CD14-positive monocyte (primary cell): ENCODE data around the gene GALNT17. TPM values are rescaled to one million over a fixed set of nuclear protein-coding genes. Genes with fewer than 3 reads are reported as not detected.

Experiments used
- DNase-seq, 3 donors: peaks; one replicate each; pipeline ENCODE4 v3.0.0-alpha.2; 2011 to 2022
- H2AFZ ChIP-seq: 2 replicates; pipeline ENCODE4 v1.6.0; 2012; ENCODE audit warnings: mild to moderate bottlenecking, low read depth, low read length, inconsistent platforms; ENCODE audit not compliant: insufficient read depth, poor library complexity, severe bottlenecking
- H3K27ac ChIP-seq, 2 donors: 1 replicate in 1 of 2; 2 replicates in 1 of 2; pipeline ENCODE4 v1.5.1; 2012 to 2013; ENCODE audit warnings: low read length in 2 of 2, control low read depth in 1 of 2, inconsistent platforms in 1 of 2, low read depth in 1 of 2, mild to moderate bottlenecking in 1 of 2
- H3K27me3 ChIP-seq, 2 donors: one replicate each; pipeline versions ENCODE4 v1.6.0 to v1.6.1; 2011 to 2013; ENCODE audit warnings: low read length in 2 of 2; ENCODE audit not compliant: control insufficient read depth in 2 of 2, insufficient read depth in 2 of 2
- H3K36me3 ChIP-seq, 2 donors: replicated peaks in 1 of 2; 1 replicate in 1 of 2; 2 replicates in 1 of 2; pipeline versions ENCODE4 v1.5.1 to v1.6.1; 2012 to 2013; ENCODE audit warnings: low read length in 2 of 2, control low read depth in 1 of 2, inconsistent platforms in 1 of 2, mild to moderate bottlenecking in 1 of 2; ENCODE audit not compliant: insufficient read depth in 2 of 2, control insufficient read depth in 1 of 2
- H3K4me1 ChIP-seq, 2 donors: 1 replicate in 1 of 2; 2 replicates in 1 of 2; pipeline versions ENCODE4 v1.5.1 to v1.6.1; 2012 to 2013; ENCODE audit warnings: low read length in 2 of 2, control low read depth in 1 of 2, inconsistent platforms in 1 of 2, mild to moderate bottlenecking in 1 of 2, moderate library complexity in 1 of 2; ENCODE audit not compliant: insufficient read depth in 2 of 2, control insufficient read depth in 1 of 2
- H3K4me2 ChIP-seq: replicated peaks from 2 replicates; pipeline ENCODE3; 2012; ENCODE audit warnings: low read length, moderate library complexity, mild to moderate bottlenecking; ENCODE audit not compliant: poor library complexity, severe bottlenecking; ENCODE audit errors: extremely low read depth
- H3K4me3 ChIP-seq, 3 experiments: fragments of 200-600 bp in 1 of 3; sonication (generic) in 1 of 3; replicated peaks in 1 of 3; 1 replicate in 2 of 3; 2 replicates in 1 of 3; pipeline ENCODE4 v1.5.1; 2011 to 2013; ENCODE audit warnings: low read length in 3 of 3, mild to moderate bottlenecking in 3 of 3, control low read depth in 2 of 3, low read depth in 2 of 3, inconsistent platforms in 1 of 3, moderate library complexity in 1 of 3
- H3K79me2 ChIP-seq: 2 replicates; pipeline ENCODE4 v1.6.0; 2012; ENCODE audit warnings: mild to moderate bottlenecking, control low read depth, inconsistent platforms, low read length, moderate library complexity; ENCODE audit not compliant: insufficient read depth
- H3K9ac ChIP-seq: 2 replicates; pipeline ENCODE4 v1.6.0; 2017; ENCODE audit warnings: low read length, mild to moderate bottlenecking; ENCODE audit not compliant: insufficient read depth, poor library complexity, severe bottlenecking
- H3K9me3 ChIP-seq, 2 donors: replicated peaks in 1 of 2; 1 replicate in 1 of 2; 2 replicates in 1 of 2; pipeline versions ENCODE4 v1.5.1 to v1.6.1; 2012 to 2013; ENCODE audit warnings: low read length in 2 of 2, control low read depth in 1 of 2; ENCODE audit not compliant: control insufficient read depth in 1 of 2, insufficient read depth in 1 of 2
- H4K20me1 ChIP-seq: 2 replicates; pipeline ENCODE4 v1.6.0; 2012; ENCODE audit warnings: mild to moderate bottlenecking, low read length, control low read depth, moderate library complexity; ENCODE audit not compliant: insufficient read depth
- H3K27ac Mint-ChIP-seq, 7 donors: one replicate each; pipeline ENCODE4 v1.8.0; 2020; ENCODE audit warnings: mild to moderate bottlenecking in 7 of 7, mixed read lengths in 7 of 7, moderate library complexity in 6 of 7, inconsistent platforms in 2 of 7
- H3K27me3 Mint-ChIP-seq, 3 donors: one replicate each; pipeline ENCODE4 v1.8.0; 2021 to 2022; ENCODE audit warnings: low read depth in 3 of 3, mild to moderate bottlenecking in 3 of 3, mixed read lengths in 3 of 3, moderate library complexity in 3 of 3, inconsistent platforms in 1 of 3
- H3K36me3 Mint-ChIP-seq, 2 donors: one replicate each; pipeline ENCODE4 v1.8.0; 2020; ENCODE audit warnings: mixed read lengths in 2 of 2, inconsistent platforms in 1 of 2, mild to moderate bottlenecking in 1 of 2
- H3K4me1 Mint-ChIP-seq: one replicate; pipeline ENCODE4 v1.8.0; 2020; ENCODE audit warnings: mild to moderate bottlenecking, mixed read lengths
- H3K4me3 Mint-ChIP-seq, 2 donors: one replicate each; pipeline ENCODE4 v1.8.0; 2020; ENCODE audit warnings: mild to moderate bottlenecking in 2 of 2, mixed read lengths in 2 of 2, moderate library complexity in 1 of 2
- H3K9me3 Mint-ChIP-seq, 7 donors: one replicate each; pipeline ENCODE4 v1.8.0; 2020 to 2022; ENCODE audit warnings: mixed read lengths in 7 of 7, mild to moderate bottlenecking in 6 of 7, moderate library complexity in 6 of 7, inconsistent platforms in 2 of 7
- WGBS: methylation state at CpG from one replicate; pipeline ENCODE4 v1.1.5; 2013; ENCODE audit warnings: missing lambda C conversion rate; ENCODE audit not compliant: insufficient coverage; 5-methylcytosine and 5-hydroxymethylcytosine counted together
- intact Hi-C, 2 donors: fragments of 100-400 bp; cut with micrococcal nuclease; formaldehyde crosslinking; loops; one replicate each; pipeline versions ENCODE4 v1.15.0 to v1.15.1; 2023
- polyA plus RNA-seq, 3 donors: library from polyadenylated mRNA; depleted of rRNA in 1 of 3; unstranded in 2 of 3; stranded (reverse) in 1 of 3; fragments of 300-500 nt in 2 of 3; fragments of >200 nt in 1 of 3; fragmentation: Illumina TruSeq in 2 of 3; gene quantifications; 1 replicate in 2 of 3; 2 replicates in 1 of 3; pipeline ENCODE4 v1.2.3, GENCODE V29; 2012 to 2021
- TF ChIP-seq, protein P1 (sequence below): fragments of 200-600 bp; IDR thresholded peaks from one replicate; pipeline ENCODE4 v1.8.0; 2022; ENCODE audit warnings: antibody characterized with exemption, mild to moderate bottlenecking

The GALNT17 gene
- polyA plus RNA-seq, 3 donors, result not detected

DNA sequence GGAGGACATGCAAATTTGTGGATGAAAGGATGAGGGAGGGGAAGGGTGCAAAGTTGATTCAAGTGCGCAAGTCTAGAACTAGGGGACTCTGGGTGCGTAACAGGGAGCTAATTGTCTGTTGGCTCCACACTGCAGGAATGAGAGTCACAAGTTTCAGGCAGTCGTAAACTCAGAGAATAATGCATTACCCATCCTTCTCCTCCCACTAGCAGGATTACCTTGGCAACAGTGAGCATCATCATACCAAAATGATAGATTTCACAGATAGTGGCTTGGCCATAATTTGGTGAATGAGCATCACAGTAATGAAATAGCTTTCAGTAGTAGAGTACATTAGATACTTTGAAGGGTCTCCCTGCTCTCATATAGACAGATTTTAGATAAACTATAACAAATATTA lies 565.5 kb downstream of the GALNT17 start:
- Histone ChIP-seq H3K4me2 (no peak overlapping the region), H3K9ac (no peak overlapping the region), H3K79me2 (no peaks in the 10 kb centered on the region), H3K4me3 (no peak overlapping the region), H3K27ac (no peak overlapping the region), H3K27me3 (no peaks in the 10 kb centered on the region), H3K36me3 (no peaks in the 10 kb centered on the region), H3K4me1 (no peaks in the 10 kb centered on the region), H2AFZ (no peak overlapping the region), H4K20me1 (no peaks in the 10 kb centered on the region), H3K9me3 (peaks cover 0 to 7% of the 10 kb centered on the region in 2 donors)
- no peaks in the 10 kb centered on the region for H3K4me1 Mint-ChIP-seq
- no peak overlapping the region for H3K27ac Mint-ChIP-seq
- no peak overlapping the region for H3K4me3 Mint-ChIP-seq
- peaks cover 2 to 7% (median 2%) of the 10 kb centered on the region in 3 donors for H3K27me3 Mint-ChIP-seq
- intact Hi-C loops, result no loop called here
- H3K9me3 Mint-ChIP-seq, result peaks cover 1 to 29% (median 10%) of the 10 kb centered on the region in 7 donors
- no CpG with 5 or more reads among the region's 3 CpGs for WGBS
- TF ChIP-seq, protein P1, sequence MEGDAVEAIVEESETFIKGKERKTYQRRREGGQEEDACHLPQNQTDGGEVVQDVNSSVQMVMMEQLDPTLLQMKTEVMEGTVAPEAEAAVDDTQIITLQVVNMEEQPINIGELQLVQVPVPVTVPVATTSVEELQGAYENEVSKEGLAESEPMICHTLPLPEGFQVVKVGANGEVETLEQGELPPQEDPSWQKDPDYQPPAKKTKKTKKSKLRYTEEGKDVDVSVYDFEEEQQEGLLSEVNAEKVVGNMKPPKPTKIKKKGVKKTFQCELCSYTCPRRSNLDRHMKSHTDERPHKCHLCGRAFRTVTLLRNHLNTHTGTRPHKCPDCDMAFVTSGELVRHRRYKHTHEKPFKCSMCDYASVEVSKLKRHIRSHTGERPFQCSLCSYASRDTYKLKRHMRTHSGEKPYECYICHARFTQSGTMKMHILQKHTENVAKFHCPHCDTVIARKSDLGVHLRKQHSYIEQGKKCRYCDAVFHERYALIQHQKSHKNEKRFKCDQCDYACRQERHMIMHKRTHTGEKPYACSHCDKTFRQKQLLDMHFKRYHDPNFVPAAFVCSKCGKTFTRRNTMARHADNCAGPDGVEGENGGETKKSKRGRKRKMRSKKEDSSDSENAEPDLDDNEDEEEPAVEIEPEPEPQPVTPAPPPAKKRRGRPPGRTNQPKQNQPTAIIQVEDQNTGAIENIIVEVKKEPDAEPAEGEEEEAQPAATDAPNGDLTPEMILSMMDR, result no peak
- H3K36me3 Mint-ChIP-seq, result no peaks in the 10 kb centered on the region
- DNase-seq, result no peak

DNA sequence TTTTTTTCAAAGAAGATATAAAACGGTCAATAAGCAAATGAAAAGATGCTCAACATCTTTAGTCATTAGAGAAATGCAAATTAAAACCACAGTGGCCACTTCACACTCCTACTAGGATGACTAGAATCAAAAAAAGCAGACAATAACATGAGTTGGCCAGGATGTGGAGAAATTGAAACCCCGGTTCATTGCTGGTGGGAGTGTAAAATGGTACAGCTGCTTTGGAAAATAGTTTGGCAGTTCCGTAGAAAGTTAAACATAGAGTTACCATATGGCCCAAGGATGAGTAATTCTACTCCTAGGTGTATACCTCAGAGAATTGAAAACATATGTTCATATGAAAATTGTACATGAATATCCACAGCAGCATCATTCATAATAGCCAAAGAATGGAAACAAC lies 573.3 kb downstream of the GALNT17 start:
- no peak overlapping the region for H3K4me3 ChIP-seq
- no peaks in the 10 kb centered on the region for H3K27me3 ChIP-seq
- intact Hi-C loops, result no loop called here
- H3K36me3 ChIP-seq, result no peaks in the 10 kb centered on the region
- peaks cover 0 to 5% (median 3%) of the 10 kb centered on the region in 3 donors for H3K27me3 Mint-ChIP-seq
- H3K4me1 Mint-ChIP-seq, result no peaks in the 10 kb centered on the region
- no peaks in the 10 kb centered on the region for H3K4me1 ChIP-seq
- no peak overlapping the region for H3K27ac ChIP-seq
- no peaks in the 10 kb centered on the region for H4K20me1 ChIP-seq
- H3K9me3 Mint-ChIP-seq, result peaks cover 3 to 23% (median 9%) of the 10 kb centered on the region in 7 donors
- H3K4me2 ChIP-seq, result no peak overlapping the region
- TF ChIP-seq, protein P1, result no peak
- no peak overlapping the region for H3K27ac Mint-ChIP-seq
- H3K79me2 ChIP-seq, result no peaks in the 10 kb centered on the region
- no peak overlapping the region for H2AFZ ChIP-seq
- no peak for DNase-seq
- no peak overlapping the region for H3K4me3 Mint-ChIP-seq
- H3K9ac ChIP-seq, result no peak overlapping the region
- H3K36me3 Mint-ChIP-seq, result no peaks in the 10 kb centered on the region
- H3K9me3 ChIP-seq, result peaks cover 6% of the 10 kb centered on the region in 2 donors
- 100% methylated on average over 1 of the region's 3 CpGs for WGBS
